Kidney glomerular epithelial cell (primary cell): Measurements from ENCODE around the gene GLB1L2.

Source experiments
- DNase-seq: peaks from one replicate; lab custom pipeline; 2025; lab: John Stamatoyannopoulos, UW

Gene GLB1L2

DNA sequence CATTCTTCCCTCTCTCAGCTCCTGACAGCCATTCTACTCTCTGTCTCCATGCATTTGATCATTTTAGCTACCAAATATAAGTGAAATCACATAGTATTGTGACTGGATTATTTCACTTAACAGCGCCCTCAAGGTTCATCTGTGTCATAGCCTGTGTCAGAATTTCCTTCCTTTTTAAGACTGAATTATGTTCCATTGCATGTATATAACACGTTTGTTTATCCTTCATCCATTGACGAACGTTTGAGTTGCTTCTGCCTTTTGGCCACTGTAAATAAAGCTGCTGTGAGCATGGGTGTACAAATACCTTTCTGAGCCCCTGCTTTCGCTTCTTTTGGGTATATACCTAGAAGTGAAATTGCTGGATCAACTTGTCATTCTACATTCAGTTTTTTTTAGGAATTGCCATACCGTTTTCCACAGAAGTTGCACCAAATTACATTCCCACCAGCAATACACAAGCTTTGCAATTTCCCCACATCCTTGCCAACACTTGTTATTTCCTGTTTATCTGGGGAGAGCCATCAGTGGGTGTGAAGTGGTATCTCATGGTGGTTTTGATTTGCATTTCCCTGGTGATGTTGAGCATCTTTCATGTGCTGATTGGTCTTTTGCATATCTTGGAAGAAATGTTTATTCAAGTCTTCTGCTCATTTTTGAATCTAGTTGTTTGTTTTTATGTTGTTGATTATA lies 17.5 kb downstream of the GLB1L2 start:
- DNase-seq = no peak

DNA sequence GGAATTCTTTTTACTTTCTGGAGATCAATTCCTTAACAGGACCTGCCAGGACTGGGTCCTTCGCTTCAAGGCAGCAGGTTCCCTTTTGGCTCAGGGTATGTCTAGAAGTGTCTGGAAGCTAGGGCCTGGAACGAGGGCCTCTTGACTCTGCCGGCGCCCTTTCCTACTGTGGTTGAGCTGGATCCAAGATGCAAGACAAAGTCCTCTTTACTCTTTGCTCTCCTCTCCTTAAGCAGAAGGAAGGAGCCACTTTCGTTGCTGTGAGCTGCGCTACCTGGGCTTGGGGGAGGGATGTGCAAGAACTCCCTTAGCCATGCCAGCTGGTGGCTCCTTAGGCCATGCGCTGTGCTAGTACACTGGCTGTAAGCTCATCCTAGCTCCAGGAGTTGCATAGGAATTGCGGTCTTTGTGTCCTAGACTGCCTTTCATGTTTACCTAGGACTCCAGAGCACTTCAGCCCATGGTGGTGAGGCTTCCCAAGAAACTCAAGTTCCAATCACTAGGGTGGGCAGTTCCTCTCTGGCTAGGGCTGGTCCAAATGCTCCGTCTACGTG lies 18.1 kb downstream of the GLB1L2 start:
- no peak for DNase-seq

DNA sequence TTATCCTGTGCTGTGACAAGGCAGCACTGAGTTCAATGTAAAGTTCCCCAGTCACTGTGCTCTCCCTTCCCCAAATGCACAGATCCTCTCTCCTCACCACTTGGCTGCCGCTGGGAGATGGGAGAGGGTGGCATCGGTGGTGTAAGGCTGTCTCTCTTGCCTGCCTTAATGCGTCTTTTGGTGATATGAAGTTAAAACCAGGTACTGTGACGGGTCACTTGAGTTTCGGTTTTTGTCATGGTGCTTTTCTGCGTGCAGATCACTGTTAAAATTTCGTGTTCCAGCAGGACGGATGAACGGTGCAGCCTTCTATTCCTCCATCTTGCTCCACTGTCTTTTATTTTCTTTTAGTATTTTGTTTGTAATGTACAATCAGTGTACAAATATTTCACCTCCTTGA lies 18.6 kb downstream of the GLB1L2 start:
- no peak for DNase-seq

DNA sequence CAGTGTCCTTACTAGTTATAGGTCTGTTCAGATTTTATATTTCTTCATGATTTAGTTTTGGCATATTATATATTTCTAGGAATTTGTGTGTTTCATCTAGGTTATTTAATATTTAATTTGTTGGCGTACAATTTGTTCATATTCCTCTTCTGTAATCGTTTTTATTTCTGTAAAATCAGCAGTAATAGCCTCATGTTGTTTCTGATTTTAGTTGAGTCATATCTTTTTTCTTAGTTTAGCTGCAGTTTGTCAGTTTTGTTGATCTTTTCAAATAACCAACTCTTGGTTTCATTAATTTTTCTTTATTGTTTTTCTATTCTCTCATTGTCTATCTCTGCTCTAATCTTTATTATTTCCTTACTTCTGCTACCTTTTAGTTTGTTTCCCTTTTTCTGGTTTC lies 20.3 kb downstream of the GLB1L2 start:
- no peak for DNase-seq

DNA sequence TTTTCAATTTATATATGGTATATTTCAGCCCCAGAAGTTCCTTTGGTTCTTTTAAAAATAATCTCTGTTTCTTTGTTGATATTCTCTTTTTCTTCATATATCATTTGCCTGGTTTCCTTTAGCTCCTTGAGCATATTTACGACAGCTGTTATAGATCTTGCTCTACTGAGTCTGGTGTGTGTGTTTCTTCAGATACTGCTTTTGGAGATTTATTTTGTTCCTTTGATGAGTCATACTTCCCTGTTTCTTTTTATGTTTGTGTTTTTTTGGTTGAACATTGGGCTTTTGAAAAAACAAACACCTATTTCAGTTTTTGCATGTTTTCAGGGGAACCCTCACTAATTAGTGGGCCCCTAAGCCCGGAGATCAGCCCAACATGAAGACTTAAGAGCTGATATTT lies 23.3 kb downstream of the GLB1L2 start:
- no peak for DNase-seq

DNA sequence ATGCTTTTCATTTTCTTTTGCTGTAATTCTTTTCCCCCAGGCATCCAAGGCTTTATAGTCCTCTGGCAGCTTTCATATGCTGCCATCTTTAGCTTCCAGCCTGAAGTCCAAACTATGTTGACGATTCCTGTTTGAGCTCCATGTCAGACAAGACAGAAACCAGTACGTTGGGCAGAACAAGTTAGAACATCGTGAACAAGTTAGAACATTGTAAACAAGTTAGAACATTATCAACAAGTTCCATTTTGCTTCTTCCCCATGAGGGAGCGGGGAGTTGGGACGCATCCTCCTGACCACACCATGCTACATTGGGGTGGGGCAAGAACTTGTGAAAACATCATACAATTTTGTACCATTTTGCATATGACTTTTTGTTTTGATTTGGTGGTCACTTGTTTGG lies 23.9 kb downstream of the GLB1L2 start:
- no peak for DNase-seq

DNA sequence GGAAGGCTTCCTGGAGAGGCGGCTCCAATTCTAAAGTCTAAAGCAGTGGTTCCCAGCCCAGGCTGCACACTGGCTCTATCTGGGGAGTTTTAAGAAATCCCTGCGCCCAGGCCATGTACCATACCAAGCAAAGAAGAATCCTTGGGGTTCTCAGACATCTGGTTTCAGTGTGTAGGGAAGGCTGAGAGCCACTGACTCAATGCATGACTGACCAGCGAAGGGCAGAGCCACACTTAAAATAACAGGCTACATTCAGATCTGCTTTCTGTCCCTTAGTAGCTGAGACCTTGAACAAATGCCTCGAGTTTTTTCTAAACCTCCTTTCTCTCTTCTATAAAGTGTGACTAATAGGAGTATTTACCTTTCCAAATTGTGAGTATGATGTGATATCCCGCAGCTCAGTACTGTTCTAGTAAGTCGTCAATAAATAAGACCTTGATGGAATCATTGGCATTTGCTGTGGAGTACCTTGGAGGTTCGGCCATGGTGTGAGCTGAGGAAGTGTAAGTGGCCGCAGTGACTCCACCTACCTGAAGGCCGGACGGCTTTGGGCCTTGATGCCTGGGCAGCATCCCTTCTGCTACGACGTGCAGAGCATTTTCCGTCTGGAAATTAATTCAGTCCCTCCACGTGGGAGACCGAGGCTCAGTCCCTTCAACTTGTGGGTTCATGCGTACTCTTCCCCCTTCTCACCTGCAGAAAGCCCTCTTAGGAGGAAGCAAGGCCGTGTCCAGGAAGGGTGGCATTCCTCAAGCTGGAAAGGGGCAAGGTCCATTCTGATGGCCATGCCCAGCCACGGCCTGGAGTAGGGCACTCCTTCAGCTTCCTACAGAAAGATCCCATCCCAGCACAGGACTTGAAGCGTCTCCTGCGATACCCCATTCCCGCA lies 25.1 kb downstream of the GLB1L2 start:
- DNase-seq = no peak

DNA sequence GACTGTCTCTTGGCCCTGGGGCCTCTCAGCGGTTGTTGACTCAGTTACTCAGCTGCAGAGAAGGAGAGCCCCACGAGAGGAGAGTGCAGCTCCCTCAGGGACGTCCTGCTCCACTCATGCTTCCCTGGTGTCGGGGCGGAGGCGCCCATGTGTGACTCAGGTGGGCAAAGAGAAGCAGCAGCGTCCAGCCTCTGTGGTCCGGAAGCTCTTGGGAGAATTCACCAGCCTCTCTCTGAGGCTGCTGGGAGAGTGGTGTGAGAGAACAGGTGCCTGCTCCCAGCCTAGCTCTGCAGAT lies 25.7 kb downstream of the GLB1L2 start:
- no peak for DNase-seq

DNA sequence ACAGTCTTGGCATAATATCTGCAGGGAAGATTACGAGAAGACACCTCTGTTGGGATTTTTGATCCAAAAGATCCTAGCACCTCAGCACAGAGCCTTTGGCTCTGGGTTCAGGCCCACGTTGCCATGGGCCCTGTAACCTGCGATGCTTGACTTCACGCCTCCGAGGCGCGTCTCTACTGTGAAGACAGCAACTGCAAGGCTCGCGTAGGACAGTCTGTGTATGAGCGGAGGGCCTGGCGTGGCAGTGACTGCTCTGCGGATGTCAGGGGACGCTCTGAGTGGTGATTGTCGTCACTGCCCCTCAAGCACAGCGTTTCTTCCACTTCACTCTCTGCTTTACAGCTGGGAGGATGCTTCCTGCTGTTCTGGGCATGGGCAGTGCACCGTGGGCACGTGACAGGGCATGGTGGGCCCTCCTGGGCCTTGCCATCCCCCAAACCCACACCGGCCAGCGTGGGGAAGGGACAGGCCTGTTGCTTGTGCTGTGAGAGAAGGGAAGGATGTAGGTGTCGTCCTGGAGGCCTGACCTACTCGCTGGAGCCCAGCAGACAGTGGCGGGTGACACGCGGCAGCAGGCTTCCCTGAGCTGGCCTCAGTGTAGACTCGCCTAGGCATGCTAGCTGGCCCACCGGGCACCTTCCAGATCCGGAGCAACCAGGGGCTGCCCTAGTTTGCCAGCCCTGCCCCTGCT lies 26.5 kb downstream of the GLB1L2 start:
- no peak for DNase-seq

DNA sequence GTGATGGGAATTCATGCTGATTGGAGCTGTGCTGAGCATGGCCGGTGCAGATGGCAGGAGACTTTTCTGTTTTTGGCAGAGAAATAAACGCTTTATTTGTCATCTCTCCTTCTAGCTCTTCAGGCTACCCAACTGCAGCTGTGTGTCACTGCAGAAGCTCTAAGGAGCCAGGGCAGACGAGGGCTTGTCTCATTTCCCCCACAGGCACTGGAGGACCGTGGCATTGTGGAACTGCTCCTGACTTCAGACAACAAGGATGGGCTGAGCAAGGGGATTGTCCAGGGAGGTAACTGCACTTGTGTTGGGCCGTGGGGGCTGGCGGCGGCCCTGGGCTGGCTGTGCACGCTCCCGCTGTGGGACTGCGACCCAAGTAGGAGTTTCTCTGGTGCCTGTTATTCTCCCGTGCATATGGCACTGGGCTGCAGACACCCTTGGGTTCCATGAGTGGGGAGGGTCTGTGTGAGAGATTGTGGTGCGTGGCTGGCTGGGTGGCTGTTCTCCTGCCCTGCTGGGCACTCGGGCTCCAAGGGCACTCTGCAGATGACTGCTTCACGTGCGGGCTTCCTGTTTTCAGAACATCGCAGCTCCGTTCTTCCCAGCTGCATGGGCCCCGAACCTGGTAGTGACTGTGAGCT lies 27.2 kb downstream of the GLB1L2 start:
- no peak for DNase-seq

DNA sequence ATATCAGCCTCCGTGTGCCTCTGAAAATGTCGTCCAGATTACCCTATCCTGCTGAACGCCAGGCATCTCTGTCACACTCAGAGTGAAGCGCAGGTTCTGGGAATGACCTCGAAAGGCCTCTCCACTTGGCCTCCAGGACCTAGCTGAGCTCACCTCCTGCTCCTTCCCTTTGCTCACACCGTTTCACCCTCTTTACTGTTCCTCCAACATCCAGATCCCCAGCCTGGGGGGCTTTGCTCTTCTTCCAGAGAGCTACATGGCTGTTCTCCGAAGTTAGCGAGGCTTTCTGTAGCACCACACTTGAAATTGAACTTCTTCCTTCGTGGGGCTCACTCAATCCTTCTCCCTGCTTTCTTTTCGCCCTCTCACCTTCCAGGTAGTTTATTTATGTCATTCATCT lies 27.9 kb downstream of the GLB1L2 start:
- no peak for DNase-seq

DNA sequence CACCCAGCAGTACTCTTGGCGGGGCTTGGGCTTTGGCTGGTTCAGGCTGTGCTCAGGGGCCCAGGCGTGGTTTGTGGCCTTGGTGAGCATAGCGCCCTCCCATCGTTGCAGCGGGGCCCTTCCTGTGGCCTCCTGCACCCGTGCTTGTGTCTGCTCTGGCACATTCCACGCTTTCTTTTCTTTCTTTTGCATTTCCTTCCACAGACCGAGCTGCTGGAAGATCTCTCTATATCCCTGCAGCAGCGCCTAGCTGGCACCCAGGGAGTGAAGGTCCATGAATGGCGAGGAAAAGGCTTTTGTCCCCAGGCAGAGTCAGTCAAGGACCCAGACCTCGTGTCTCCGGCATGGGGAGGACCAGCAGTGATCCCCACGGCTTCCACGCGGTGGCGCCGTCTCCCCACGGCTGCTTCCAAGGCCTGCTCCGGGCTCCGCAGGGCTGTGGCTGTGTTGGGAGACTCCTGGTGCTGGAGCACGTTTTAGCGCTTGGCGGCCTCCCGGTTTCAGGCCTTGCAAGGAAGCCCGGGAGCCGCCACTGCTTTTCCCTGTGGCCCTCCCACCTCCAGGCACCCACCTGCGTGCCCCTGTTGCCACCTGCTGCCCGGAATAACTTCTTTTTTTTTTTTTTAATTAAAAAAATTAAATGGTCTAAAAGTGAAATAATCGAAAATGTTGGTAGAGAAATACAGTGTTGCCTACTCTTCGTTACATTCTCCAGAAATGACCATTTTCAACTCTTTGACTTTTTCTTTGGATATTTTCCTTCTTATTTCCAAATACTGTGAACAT lies 28.5 kb downstream of the GLB1L2 start:
- peak; percentile 60 for DNase-seq

DNA sequence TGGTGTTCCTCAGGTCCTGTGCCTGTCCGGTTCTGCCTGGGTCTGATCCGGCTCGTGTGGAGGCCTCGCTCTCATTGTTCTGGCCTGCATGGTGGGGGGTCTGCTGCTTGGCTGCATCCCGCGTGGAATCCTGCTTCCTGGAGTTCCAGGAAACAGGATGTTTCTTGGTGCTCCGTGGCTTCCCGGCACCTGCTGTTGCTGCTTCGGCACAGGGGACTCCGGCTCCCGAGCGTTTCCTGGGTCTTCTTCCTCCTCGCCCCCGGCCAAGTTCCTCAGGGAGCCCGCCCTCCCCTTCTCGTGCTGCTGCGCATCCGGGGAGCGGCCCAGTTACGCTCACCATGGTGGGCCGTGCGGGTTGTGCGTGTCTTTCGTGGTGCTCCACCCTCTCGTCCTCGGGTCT lies 29.9 kb downstream of the GLB1L2 start:
- no peak for DNase-seq

DNA sequence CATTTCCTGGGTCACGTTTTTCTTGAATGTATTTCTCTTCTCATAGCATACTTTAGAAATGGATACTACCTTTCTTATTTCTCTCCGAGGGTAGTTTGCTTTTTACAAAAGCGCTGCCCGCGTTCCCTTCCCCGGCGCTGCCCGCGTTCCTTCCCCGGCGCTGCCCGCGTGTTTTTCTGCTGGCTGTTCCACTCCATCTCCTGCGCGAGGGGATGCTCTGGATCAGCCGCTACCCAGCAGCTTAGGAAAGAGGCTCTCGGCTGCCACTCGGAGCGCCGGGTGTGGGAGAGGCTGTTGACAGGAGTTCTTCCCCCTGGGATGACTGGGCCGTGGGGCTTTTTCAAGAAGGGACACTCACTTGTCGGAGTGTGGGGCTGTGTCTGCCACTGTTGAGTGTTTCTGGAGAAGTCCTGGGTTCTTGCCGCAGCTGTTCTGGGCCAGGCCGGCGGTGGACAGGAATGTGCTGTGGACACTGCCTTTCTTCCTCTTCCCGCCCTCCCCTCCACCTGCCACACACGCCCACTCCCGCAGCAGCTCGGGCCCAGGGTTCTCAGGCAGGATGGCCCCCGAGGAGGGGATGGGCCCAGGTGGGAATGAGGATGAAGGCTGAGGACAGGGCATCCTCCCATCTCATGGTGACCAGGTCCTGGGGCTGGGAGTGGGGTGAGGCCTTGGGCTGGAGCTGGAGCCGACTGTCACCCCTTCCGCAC lies 30.6 kb downstream of the GLB1L2 start:
- DNase-seq = no peak

DNA sequence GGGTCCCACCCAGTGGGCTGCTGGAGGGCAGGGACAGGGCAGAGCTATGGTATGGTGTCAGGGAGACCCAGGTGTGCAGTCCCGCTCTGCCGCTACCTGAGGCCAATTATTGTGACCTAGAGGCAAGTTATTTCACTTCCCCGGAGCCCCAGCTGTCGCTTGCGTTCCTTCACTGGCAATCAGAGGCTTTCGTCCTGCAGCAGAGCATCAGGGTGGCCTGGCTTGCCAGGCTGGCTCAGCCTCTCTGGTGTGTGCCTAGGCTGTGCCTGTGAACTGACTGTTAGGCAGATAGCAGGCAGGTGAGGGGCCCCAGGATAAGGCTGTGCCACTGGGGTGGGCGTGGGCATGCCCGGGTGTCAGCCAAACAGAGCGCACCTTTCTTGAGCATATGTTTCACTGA lies 31.4 kb downstream of the GLB1L2 start:
- no peak for DNase-seq

DNA sequence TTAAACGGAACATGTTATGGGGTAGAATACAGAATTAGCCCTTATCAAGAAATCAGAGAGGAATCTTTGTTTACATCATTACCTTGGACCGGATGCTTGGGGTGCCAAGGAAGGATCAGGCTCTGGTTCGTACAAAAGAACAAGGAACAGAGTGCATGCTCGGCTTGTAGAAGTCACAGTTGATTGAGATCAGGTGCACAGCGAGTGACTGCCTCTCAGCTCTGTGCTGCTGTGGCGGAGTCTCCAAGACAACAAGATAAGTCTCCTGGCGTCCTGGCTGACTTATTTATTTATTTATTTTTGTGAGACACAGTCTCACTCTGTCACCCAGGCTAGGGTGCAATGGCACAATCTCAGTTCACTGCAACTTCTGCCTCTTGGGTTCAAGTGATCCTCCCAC lies 31.8 kb downstream of the GLB1L2 start:
- no peak for DNase-seq

DNA sequence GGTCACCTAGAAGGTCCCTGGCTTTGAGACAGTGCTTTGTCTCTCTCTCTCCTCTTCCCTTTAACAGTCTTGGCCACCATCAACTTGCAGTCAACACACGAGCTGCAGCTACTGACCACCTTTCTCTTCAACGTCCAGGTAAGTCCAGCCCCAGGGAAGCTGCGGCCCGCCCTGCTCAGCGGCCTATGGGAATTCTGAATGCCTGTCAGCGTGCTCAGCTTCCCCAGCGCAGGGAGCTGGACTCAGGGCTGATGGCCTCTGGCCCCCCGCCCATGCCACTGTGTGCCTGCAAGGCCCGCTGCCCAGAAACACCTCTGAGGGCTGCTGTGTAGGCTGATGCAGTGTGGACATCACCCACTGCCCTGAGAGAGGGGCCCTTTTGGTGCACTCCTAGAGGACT lies 32.5 kb downstream of the GLB1L2 start:
- DNase-seq = no peak

DNA sequence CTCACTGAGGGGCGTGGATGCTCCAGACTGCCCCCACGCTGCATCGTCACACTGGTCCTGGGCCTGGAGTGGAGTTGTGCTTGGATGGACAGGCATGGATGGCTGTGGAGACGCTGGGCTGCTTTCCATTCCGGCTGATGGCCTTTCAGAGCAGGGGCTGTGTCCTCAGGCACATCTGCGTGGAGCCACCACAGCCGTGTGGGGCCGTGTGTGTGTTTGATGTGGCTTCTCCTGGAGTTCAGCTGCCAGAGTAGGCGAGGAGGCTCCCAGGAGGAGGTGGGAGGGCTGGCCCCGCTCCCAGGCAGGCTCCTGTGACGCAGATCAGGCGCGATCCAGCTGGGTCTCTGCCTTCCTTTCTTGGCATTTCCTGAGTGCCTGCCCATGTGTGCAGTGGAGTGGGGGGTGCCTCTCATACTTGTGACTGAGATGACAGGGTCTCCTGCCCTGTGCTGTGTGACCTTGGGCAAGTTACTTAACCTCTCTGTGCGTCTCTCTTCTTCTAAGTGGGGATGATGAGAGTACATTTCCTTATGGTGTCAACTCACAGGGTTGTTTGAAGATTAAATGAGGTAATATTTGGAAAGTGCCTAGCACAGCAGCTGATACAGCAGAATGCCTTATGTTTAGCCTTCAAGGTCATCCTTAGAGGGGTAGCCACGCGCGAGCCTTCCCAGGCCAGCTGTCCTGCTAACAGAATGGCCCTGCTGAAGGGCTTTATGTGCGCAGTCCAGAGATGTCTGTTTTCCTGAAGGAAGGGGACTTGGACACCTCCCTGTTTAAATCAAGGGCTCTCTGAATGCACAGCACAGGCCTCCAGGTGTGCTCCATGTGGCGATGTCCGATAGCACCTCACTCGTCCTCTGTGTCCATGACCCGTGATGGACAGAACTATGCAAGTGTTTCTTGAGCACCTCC lies 33.5 kb downstream of the GLB1L2 start:
- no peak for DNase-seq

DNA sequence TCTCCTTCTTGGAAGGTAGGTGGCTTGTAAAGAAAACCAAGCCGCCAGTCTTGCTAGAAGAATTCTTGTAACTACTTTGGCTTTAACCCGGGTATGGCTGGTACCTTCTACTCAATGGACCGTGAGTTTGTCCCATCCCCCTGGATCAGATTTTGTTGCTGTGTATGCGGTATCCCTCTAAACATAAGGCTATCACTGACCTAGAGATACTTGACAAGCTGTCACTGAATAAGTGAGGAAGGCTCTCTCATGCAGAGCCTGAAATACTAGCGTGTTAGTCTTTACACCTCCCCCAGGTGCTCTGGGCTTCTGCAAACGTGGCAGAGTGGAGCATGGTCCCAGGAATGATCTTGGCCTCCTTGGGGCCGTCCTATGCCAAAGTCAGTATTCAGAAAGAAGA lies 34.5 kb downstream of the GLB1L2 start:
- no peak for DNase-seq

DNA sequence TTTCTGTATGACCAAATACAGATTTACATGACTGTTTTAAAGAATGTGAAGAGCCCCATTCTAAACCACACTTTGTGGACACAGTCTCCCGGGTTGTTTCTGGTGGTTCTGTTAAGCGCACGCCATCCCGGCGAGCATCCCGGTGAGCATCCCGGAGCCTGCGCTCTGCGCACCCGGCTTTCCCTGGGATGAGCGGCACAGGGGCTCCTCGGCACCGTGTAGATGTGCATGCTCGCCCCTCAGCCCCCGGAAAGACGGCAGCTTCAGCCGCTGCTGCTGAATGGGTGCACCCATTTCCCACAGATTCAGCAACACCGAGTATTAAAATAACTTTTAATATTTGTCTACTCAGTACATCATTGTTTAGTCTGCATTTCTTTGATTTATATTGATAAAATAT lies 36.0 kb downstream of the GLB1L2 start:
- DNase-seq = no peak
